ENCODE results near the gene ACAD9. TPM values are rescaled to one million over a fixed set of nuclear protein-coding genes. Genes with fewer than 3 reads are reported as not detected.
A peak's percentile ranks its signal among the peaks of the same experiment; 100 is the strongest.

ACAD9 gene
- total and polyA plus RNA-seq, 8 donors = 17.1 to 160 (median 23.4) TPM

GRCh38 chr3:128873244-128874022, 6.0 kb upstream of the ACAD9 start:
- TF ChIP-seq POLR2AphosphoS5 (IDR thresholded peaks at IDR 0.05) = no peak
- no peak for TF ChIP-seq EP300 (IDR thresholded peaks at IDR 0.05)
- TF ChIP-seq, protein P1, sequence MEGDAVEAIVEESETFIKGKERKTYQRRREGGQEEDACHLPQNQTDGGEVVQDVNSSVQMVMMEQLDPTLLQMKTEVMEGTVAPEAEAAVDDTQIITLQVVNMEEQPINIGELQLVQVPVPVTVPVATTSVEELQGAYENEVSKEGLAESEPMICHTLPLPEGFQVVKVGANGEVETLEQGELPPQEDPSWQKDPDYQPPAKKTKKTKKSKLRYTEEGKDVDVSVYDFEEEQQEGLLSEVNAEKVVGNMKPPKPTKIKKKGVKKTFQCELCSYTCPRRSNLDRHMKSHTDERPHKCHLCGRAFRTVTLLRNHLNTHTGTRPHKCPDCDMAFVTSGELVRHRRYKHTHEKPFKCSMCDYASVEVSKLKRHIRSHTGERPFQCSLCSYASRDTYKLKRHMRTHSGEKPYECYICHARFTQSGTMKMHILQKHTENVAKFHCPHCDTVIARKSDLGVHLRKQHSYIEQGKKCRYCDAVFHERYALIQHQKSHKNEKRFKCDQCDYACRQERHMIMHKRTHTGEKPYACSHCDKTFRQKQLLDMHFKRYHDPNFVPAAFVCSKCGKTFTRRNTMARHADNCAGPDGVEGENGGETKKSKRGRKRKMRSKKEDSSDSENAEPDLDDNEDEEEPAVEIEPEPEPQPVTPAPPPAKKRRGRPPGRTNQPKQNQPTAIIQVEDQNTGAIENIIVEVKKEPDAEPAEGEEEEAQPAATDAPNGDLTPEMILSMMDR (IDR thresholded peaks at IDR 0.05) = no peak
- TF ChIP-seq POLR2A (IDR thresholded peaks at IDR 0.05) = no peak
- Histone ChIP-seq H3K9me3 (no peaks in the 10 kb centered on the region), H3K4me3 (no peak overlapping the region), H3K27me3 (no peaks in the 10 kb centered on the region), H3K4me1 (peaks cover 6 to 30% (median 11%) of the 10 kb centered on the region in 4 donors), H3K36me3 (no peaks in the 10 kb centered on the region), H3K27ac (no peak overlapping the region)
- no peak for DNase-seq
- 60 to 70% (median 69%) methylated on average over 8 of the region's 8 CpGs for WGBS, 5 donors
- intact Hi-C loops (cut with DNase I; ENCODE audit: low total_unique reads) = no loop called here

GRCh38 chr3:128874481-128875180, 4.8 kb upstream of the ACAD9 start:
- WGBS, 5 donors = 58 to 70% (median 66%) methylated on average over 3 of the region's 3 CpGs
- Histone ChIP-seq H3K27me3 (no peaks in the 10 kb centered on the region), H3K4me3 (no peak overlapping the region), H3K9me3 (no peaks in the 10 kb centered on the region), H3K27ac (no peak overlapping the region), H3K36me3 (no peaks in the 10 kb centered on the region), H3K4me1 (peaks cover 8 to 35% (median 12%) of the 10 kb centered on the region in 4 donors)
- intact Hi-C loops (cut with DNase I; ENCODE audit: low total_unique reads) = no loop called here
- DNase-seq = no peak
- TF ChIP-seq EP300 (IDR thresholded peaks at IDR 0.05) (no peak), POLR2AphosphoS5 (IDR thresholded peaks at IDR 0.05) (no peak), POLR2A (IDR thresholded peaks at IDR 0.05) (no peak)
- TF ChIP-seq, protein P1 (IDR thresholded peaks at IDR 0.05) = no peak

DNA sequence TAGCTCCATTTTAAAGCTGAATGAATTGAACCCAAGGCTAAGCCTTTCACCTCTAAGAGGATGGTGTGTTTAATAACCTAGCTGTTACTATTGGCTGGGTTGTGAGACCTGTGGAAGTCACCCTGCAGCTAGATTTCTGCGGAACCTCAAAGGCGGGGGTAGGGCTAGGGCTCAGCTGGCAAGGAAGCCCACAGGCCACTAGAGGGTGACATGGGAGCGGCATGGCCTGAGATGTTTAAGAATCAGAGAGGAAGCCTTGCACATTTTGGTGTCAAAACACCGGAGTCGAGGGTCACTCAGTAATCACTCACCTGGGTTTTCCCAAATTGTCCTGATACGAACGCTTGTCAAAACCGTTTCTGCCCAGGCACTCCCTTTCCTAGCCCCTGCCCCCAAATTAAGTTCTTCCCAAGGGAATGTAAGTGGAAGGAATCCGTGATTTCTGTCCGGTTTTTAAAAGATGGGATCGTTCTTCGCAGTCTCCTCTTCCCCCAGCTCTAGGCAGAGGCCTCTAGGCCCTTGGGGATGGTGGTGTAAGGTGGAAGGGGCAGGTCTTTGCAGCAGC, 3.8 kb upstream of the ACAD9 start:
- H3K27ac ChIP-seq = peak overlapping the region in 1 of 5 donors; percentile 57
- H3K9me3 ChIP-seq = no peaks in the 10 kb centered on the region
- H3K36me3 ChIP-seq = no peaks in the 10 kb centered on the region
- H3K27me3 ChIP-seq = no peaks in the 10 kb centered on the region
- H3K4me3 ChIP-seq = no peak overlapping the region
- DNase-seq = peak; percentile 43 to 71
- intact Hi-C loops (cut with DNase I; ENCODE audit: low total_unique reads) = no loop called here
- H3K4me1 ChIP-seq = peaks cover 16 to 44% (median 21%) of the 10 kb centered on the region in 4 donors
- WGBS, 5 donors = 38 to 45% (median 42%) methylated on average over 12 of the region's 12 CpGs
- TF ChIP-seq POLR2A (IDR thresholded peaks at IDR 0.05) = no peak
- TF ChIP-seq, protein P1 (IDR thresholded peaks at IDR 0.05) = peak in 3 of 7 experiments; percentile 22 to 42 (median 41)
- no peak for TF ChIP-seq POLR2AphosphoS5 (IDR thresholded peaks at IDR 0.05)
- TF ChIP-seq EP300 (IDR thresholded peaks at IDR 0.05) = no peak

- 75 to 87% (median 79%) methylated on average over 7 of the region's 7 CpGs for WGBS, 5 donors
- Histone ChIP-seq H3K27ac (peak overlapping the region in 4 of 5 donors; percentile 87 to 96 (median 94)), H3K9me3 (no peaks in the 10 kb centered on the region), H3K4me1 (peaks cover 30 to 68% (median 42%) of the 10 kb centered on the region in 4 donors), H3K4me3 (peak overlapping the region; percentile 68 to 82 (median 79)), H3K36me3 (peaks cover 0 to 12% (median 2%) of the 10 kb centered on the region in 4 donors), H3K27me3 (no peaks in the 10 kb centered on the region)
- intact Hi-C loops (cut with DNase I; ENCODE audit: low total_unique reads) = no loop called here
- TF ChIP-seq POLR2A (IDR thresholded peaks at IDR 0.05) = no peak
- no peak for TF ChIP-seq POLR2AphosphoS5 (IDR thresholded peaks at IDR 0.05)
- TF ChIP-seq EP300 (IDR thresholded peaks at IDR 0.05) = no peak
- TF ChIP-seq, protein P1 (IDR thresholded peaks at IDR 0.05) = no peak
- DNase-seq = no peak
Observed at GRCh38 chr3:128878011-128878457, 1.4 kb upstream of the ACAD9 start.
